ENCODE results near the gene HOXB5. TPM values are rescaled to one million over a fixed set of nuclear protein-coding genes. Genes with fewer than 3 reads are reported as not detected.

HOXB5 gene
- total RNA-seq, 1 donor from 2014 or later = 7.4 TPM

- DNase-seq (ENCODE audit: extremely low read depth, low read depth, low spot score) = no peak
These were observed 36.7 kb upstream of the HOXB5 start for GRCh38 chr17:48630009-48630924.

- no peak for DNase-seq (ENCODE audit: extremely low read depth, low read depth, low spot score)
These were observed 35.8 kb upstream of the HOXB5 start for GRCh38 chr17:48629411-48629759.

GRCh38 chr17:48628649-48629410 is 35.3 kb upstream of the HOXB5 start:
- no peak for DNase-seq (ENCODE audit: extremely low read depth, low read depth, low spot score)

- DNase-seq (ENCODE audit: extremely low read depth, low read depth, low spot score) = no peak
These were observed 34.3 kb upstream of the HOXB5 start for GRCh38 chr17:48627623-48628521.

GRCh38 chr17:48627118-48627597 is 33.6 kb upstream of the HOXB5 start:
- DNase-seq (ENCODE audit: extremely low read depth, low read depth, low spot score) = no peak

- no peak for DNase-seq (ENCODE audit: extremely low read depth, low read depth, low spot score)
These were observed 32.9 kb upstream of the HOXB5 start, which contains the start of gene HOXB9 for GRCh38 chr17:48626245-48627117. HOXB9 (minus strand) TSS chr17:48626358; CDS start chr17:48626269, 89 bp downstream.

GRCh38 chr17:48625495-48626244 is 32.1 kb upstream of the HOXB5 start:
- DNase-seq (ENCODE audit: extremely low read depth, low read depth, low spot score) = no peak

GRCh38 chr17:48624544-48625494 is 31.2 kb upstream of the HOXB5 start:
- no peak for DNase-seq (ENCODE audit: extremely low read depth, low read depth, low spot score)

- DNase-seq (ENCODE audit: extremely low read depth, low read depth, low spot score) = no peak
These were observed 30.5 kb upstream of the HOXB5 start for GRCh38 chr17:48624118-48624517.

- DNase-seq (ENCODE audit: extremely low read depth, low read depth, low spot score) = no peak
These were observed 30.0 kb upstream of the HOXB5 start for GRCh38 chr17:48623583-48623982.

- no peak for DNase-seq (ENCODE audit: extremely low read depth, low read depth, low spot score)
These were observed 29.3 kb upstream of the HOXB5 start for GRCh38 chr17:48622857-48623256.

GRCh38 chr17:48621410-48622392 is 28.1 kb upstream of the HOXB5 start:
- DNase-seq (ENCODE audit: extremely low read depth, low read depth, low spot score) = no peak

- DNase-seq (ENCODE audit: extremely low read depth, low read depth, low spot score) = no peak
These were observed 27.0 kb upstream of the HOXB5 start for GRCh38 chr17:48620461-48621139.

GRCh38 chr17:48619826-48620449 is 26.4 kb upstream of the HOXB5 start:
- DNase-seq (ENCODE audit: extremely low read depth, low read depth, low spot score) = no peak

GRCh38 chr17:48618256-48618896 is 24.8 kb upstream of the HOXB5 start:
- DNase-seq (ENCODE audit: extremely low read depth, low read depth, low spot score) = no peak

Data from glomerular endothelial cell (primary cell).